A204.1 (cell line): ENCODE results near the gene ST7.
"Not testable (repeated sequence)": the region's sequence is repeated elsewhere in the genome, so short reads cannot be mapped to it uniquely, and the experiment has no call there.

Experiments used
- FAIRE-seq: peaks from 2 replicates; lab custom pipeline; 2012; peaks lifted over from hg19 to GRCh38; lab: Jason Lieb, UNC

Gene ST7

GRCh38 chr7:116951366-116952292 is 1.7 kb upstream of the ST7 start:
- FAIRE-seq = no peak

GRCh38 chr7:116952635-116953371 is 498 bp upstream of the ST7 start:
- FAIRE-seq = no peak

GRCh38 chr7:116953906-116954838 is 871 bp downstream of the ST7 start:
- FAIRE-seq = no peak

- no peak for FAIRE-seq
These were observed 2.0 kb downstream of the ST7 start for GRCh38 chr7:116955340-116955739.

- no peak for FAIRE-seq
These were observed 2.6 kb downstream of the ST7 start for GRCh38 chr7:116955801-116956476.

- no peak for FAIRE-seq
These were observed 3.1 kb downstream of the ST7 start for GRCh38 chr7:116956477-116956804.

GRCh38 chr7:116957874-116958273 is 4.6 kb downstream of the ST7 start:
- FAIRE-seq = no peak

GRCh38 chr7:116961966-116962673 is 8.8 kb downstream of the ST7 start:
- not testable (repeated sequence) for FAIRE-seq

- FAIRE-seq = no peak
These were observed 9.9 kb downstream of the ST7 start for GRCh38 chr7:116963234-116963633.

GRCh38 chr7:116966601-116967000 is 13.3 kb downstream of the ST7 start:
- FAIRE-seq = no peak

GRCh38 chr7:116967254-116967922 is 14.1 kb downstream of the ST7 start:
- FAIRE-seq = no peak

- FAIRE-seq = no peak
These were observed 14.7 kb downstream of the ST7 start for GRCh38 chr7:116967983-116968382.

- no peak for FAIRE-seq
These were observed 15.3 kb downstream of the ST7 start for GRCh38 chr7:116968631-116969030.

GRCh38 chr7:116969371-116969902 is 16.1 kb downstream of the ST7 start:
- FAIRE-seq = no peak

GRCh38 chr7:116970238-116970910 is 17.1 kb downstream of the ST7 start:
- no peak for FAIRE-seq

- FAIRE-seq = not testable (repeated sequence)
These were observed 17.9 kb downstream of the ST7 start for GRCh38 chr7:116971153-116971552.

GRCh38 chr7:116971869-116972268 is 18.6 kb downstream of the ST7 start:
- no peak for FAIRE-seq

- FAIRE-seq = not testable (repeated sequence)
These were observed 21.7 kb downstream of the ST7 start for GRCh38 chr7:116975024-116975423.

- FAIRE-seq = no peak
These were observed 23.9 kb downstream of the ST7 start for GRCh38 chr7:116977172-116977571.

GRCh38 chr7:116978006-116978405 is 24.7 kb downstream of the ST7 start:
- no peak for FAIRE-seq
